CMK (cell line): ENCODE data around the gene FUT8.
"Not testable (repeated sequence)": the region's sequence is repeated elsewhere in the genome, so short reads cannot be mapped to it uniquely, and the experiment has no call there.

Experiments used
- DNase-seq: peaks from one replicate; pipeline ENCODE4 v3.0.0-alpha.2; 2010; ENCODE audit warnings: low read depth

FUT8 gene

GRCh38 chr14:65453807-65454480 lies 41.4 kb downstream of the FUT8 start:
- no peak for DNase-seq

- no peak for DNase-seq
Measured at GRCh38 chr14:65456247-65456646, 43.7 kb downstream of the FUT8 start.

GRCh38 chr14:65461730-65462129 lies 49.2 kb downstream of the FUT8 start:
- DNase-seq, result no peak

GRCh38 chr14:65462411-65462810 lies 49.9 kb downstream of the FUT8 start:
- DNase-seq, result no peak

GRCh38 chr14:65465584-65465983 lies 53.1 kb downstream of the FUT8 start:
- no peak for DNase-seq

- DNase-seq, result not testable (repeated sequence)
Measured at GRCh38 chr14:65467926-65468325, 55.4 kb downstream of the FUT8 start.

- DNase-seq, result no peak
Measured at GRCh38 chr14:65469903-65470302, 57.4 kb downstream of the FUT8 start.

GRCh38 chr14:65470404-65470880 lies 57.9 kb downstream of the FUT8 start:
- DNase-seq, result no peak

GRCh38 chr14:65471038-65471878 lies 58.7 kb downstream of the FUT8 start:
- DNase-seq, result no peak

- no peak for DNase-seq
Measured at GRCh38 chr14:65472189-65472588, 59.7 kb downstream of the FUT8 start.

GRCh38 chr14:65476273-65476941 lies 63.9 kb downstream of the FUT8 start:
- no peak for DNase-seq

GRCh38 chr14:65476942-65477318 lies 64.4 kb downstream of the FUT8 start:
- DNase-seq, result no peak

GRCh38 chr14:65478017-65478416 lies 65.5 kb downstream of the FUT8 start:
- DNase-seq, result no peak

GRCh38 chr14:65478596-65478995 lies 66.1 kb downstream of the FUT8 start:
- no peak for DNase-seq

- no peak for DNase-seq
Measured at GRCh38 chr14:65479386-65479785, 66.9 kb downstream of the FUT8 start.

GRCh38 chr14:65482757-65483438 lies 70.4 kb downstream of the FUT8 start:
- no peak for DNase-seq

GRCh38 chr14:65483647-65484046 lies 71.1 kb downstream of the FUT8 start:
- no peak for DNase-seq

GRCh38 chr14:65485516-65485915 lies 73.0 kb downstream of the FUT8 start:
- no peak for DNase-seq

GRCh38 chr14:65486863-65487262 lies 74.3 kb downstream of the FUT8 start:
- DNase-seq, result no peak

- DNase-seq, result no peak
Measured at GRCh38 chr14:65487783-65488494, 75.4 kb downstream of the FUT8 start.

GRCh38 chr14:65491274-65491673 lies 78.7 kb downstream of the FUT8 start:
- DNase-seq, result no peak

- DNase-seq, result no peak
Measured at GRCh38 chr14:65492266-65492665, 79.7 kb downstream of the FUT8 start.
